HepG2 (cell line): ENCODE measurements around the gene LITAFD. TPM values are rescaled to one million over a fixed set of nuclear protein-coding genes. Genes with fewer than 3 reads are reported as not detected.
A peak's percentile ranks its signal among the peaks of the same experiment; 100 is the strongest.

ENCODE experiments used
- ATAC-seq: fragments of 200-7000 bp; cut with Tn5 transposase; 3 replicates; pipeline ENCODE4 v1.9.1; 2020; ENCODE audit warnings: mild to moderate bottlenecking, moderate library complexity
- BruUV-seq: library from RNA; stranded (reverse); fragments of 400-500 nt; replicated peaks from 2 replicates; lab custom pipeline; 2021; lab: Mats Ljungman, UMichigan
- CTCF ChIA-PET: fragments of 300-600 bp; formaldehyde crosslinking; extraction: SDS; loops from one replicate; lab custom pipeline; 2021; ENCODE audit warnings: low total read pairs, inconsistent platforms, low intra/inter-chr PET ratio; lab: Yijun Ruan, JAX
- POLR2A ChIA-PET: fragments of 350-600 bp; sonication (Branson Sonifier 250); formaldehyde crosslinking; loops from one replicate; lab custom pipeline; 2020; ENCODE audit warnings: antibody characterized with exemption, inconsistent platforms; lab: Yijun Ruan, JAX
- DNase-seq: peaks from one replicate; pipeline ENCODE4 v3.0.0-alpha.2; 2015; ENCODE audit warnings: low spot score
- FAIRE-seq: peaks from 3 replicates; lab custom pipeline; 2011; peaks lifted over from hg19 to GRCh38; lab: Jason Lieb, UNC
- H2AFZ ChIP-seq: one replicate; pipeline ENCODE4 v1.6.1; 2011; ENCODE audit warnings: low read length, inconsistent platforms
- H3K27ac ChIP-seq: fragments of 300-600 bp; 3 replicates; pipeline ENCODE4 v1.8.0; 2011; ENCODE audit warnings: mixed run types, mild to moderate bottlenecking, mixed read lengths, low read length, inconsistent platforms; ENCODE audit not compliant: insufficient read depth; ENCODE audit errors: extremely low read length
- H3K27me3 ChIP-seq, 2 experiments: fragments of 200-600 bp in 1 of 2; 2 replicates in 1 of 2; 3 replicates in 1 of 2; pipeline versions ENCODE4 v1.6.0 to v1.8.0; 2011; ENCODE audit warnings: low read length in 2 of 2, mild to moderate bottlenecking in 2 of 2, moderate library complexity in 2 of 2, inconsistent platforms in 1 of 2; ENCODE audit not compliant: insufficient read depth in 2 of 2, control insufficient read depth in 1 of 2
- H3K36me3 ChIP-seq, 2 experiments: fragments of 200-600 bp in 1 of 2; replicated peaks in 1 of 2; 2 replicates in 1 of 2; 3 replicates in 1 of 2; pipeline versions ENCODE4 v1.5.1 to v1.8.0; 2011; ENCODE audit warnings: low read length in 2 of 2, inconsistent platforms in 1 of 2; ENCODE audit not compliant: insufficient read depth in 2 of 2, control insufficient read depth in 1 of 2
- H3K4me1 ChIP-seq: 2 replicates; pipeline ENCODE4 v1.5.1; 2012; ENCODE audit warnings: low read length, inconsistent platforms; ENCODE audit not compliant: insufficient read depth
- H3K4me2 ChIP-seq: 2 replicates; pipeline ENCODE4 v1.6.0; 2011; ENCODE audit warnings: low read depth, low read length, inconsistent platforms
- H3K4me3 ChIP-seq, 3 experiments: fragments of 200-600 bp in 1 of 3; sonication (generic), shearing (Covaris generic) in 1 of 3; replicated peaks in 1 of 3; 2 replicates each; pipeline ENCODE4 v1.5.1; 2011 to 2016; ENCODE audit warnings: low read length in 3 of 3, inconsistent platforms in 2 of 3, low read depth in 2 of 3, mild to moderate bottlenecking in 2 of 3, control low read depth in 1 of 3, mixed read lengths in 1 of 3; ENCODE audit not compliant: insufficient read depth in 1 of 3
- H3K79me2 ChIP-seq: one replicate; pipeline ENCODE4 v1.6.1; 2011; ENCODE audit warnings: low read length, inconsistent platforms; ENCODE audit not compliant: insufficient read depth
- H3K9ac ChIP-seq: 2 replicates; pipeline ENCODE4 v1.6.0; 2011; ENCODE audit warnings: mild to moderate bottlenecking, low read depth, low read length, inconsistent platforms; ENCODE audit not compliant: insufficient read depth
- H3K9me3 ChIP-seq: 2 replicates; pipeline ENCODE4 v1.5.1; 2012; ENCODE audit warnings: mild to moderate bottlenecking, low read length
- H4K20me1 ChIP-seq: 2 replicates; pipeline ENCODE4 v1.6.0; 2011; ENCODE audit warnings: inconsistent platforms, mild to moderate bottlenecking, low read length, moderate library complexity; ENCODE audit not compliant: insufficient read depth
- E2F2 ChIP-seq: sonication (generic); formaldehyde crosslinking; IDR thresholded peaks from 2 replicates; pipeline ENCODE4 v1.4.0; 2020; ENCODE audit warnings: missing genetic modification reagents, borderline replicate concordance
- GABPB1 ChIP-seq: IDR thresholded peaks from 2 replicates; pipeline ENCODE4 v1.6.1; 2016; ENCODE audit warnings: mild to moderate bottlenecking, missing genetic modification reagents, moderate library complexity, missing compliant biosample characterization
- HIVEP1 ChIP-seq: sonication (generic); formaldehyde crosslinking; IDR thresholded peaks from 2 replicates; pipeline ENCODE4 v1.4.0; 2020; ENCODE audit warnings: mild to moderate bottlenecking, missing genetic modification reagents
- IKZF1 ChIP-seq: fragments of 450-650 bp; IDR thresholded peaks from 2 replicates; pipeline ENCODE4 v1.7.1; 2016
- IRF1 ChIP-seq: sonication (generic); formaldehyde crosslinking; IDR thresholded peaks from 2 replicates; pipeline ENCODE4 v1.4.0; 2020; ENCODE audit warnings: low read depth, mild to moderate bottlenecking, missing genetic modification reagents
- PHF20 ChIP-seq: sonication (generic); formaldehyde crosslinking; IDR thresholded peaks from 2 replicates; pipeline ENCODE4 v1.5.0; 2020; ENCODE audit warnings: mild to moderate bottlenecking, missing genetic modification reagents
- POLR2AphosphoS2 ChIP-seq: IDR thresholded peaks from 2 replicates; pipeline ENCODE4 v1.6.1; 2011; ENCODE audit warnings: low read depth, low read length, improper control_type of control experiment
- SMC3 ChIP-seq: IDR thresholded peaks from 2 replicates; pipeline ENCODE4 v1.6.1; 2011; ENCODE audit warnings: low read length, improper control_type of control experiment
- SRY ChIP-seq: sonication (generic); formaldehyde crosslinking; IDR thresholded peaks from 2 replicates; pipeline ENCODE4 v1.8.0; 2022; ENCODE audit warnings: mild to moderate bottlenecking, missing genetic modification reagents
- XBP1 ChIP-seq: sonication (generic); formaldehyde crosslinking; IDR thresholded peaks from 2 replicates; pipeline ENCODE4 v1.5.0; 2020; ENCODE audit warnings: missing genetic modification reagents
- YEATS4 ChIP-seq: sonication (generic); formaldehyde crosslinking; IDR thresholded peaks from 2 replicates; pipeline ENCODE4 v1.4.0; 2020; ENCODE audit warnings: missing genetic modification reagents, borderline replicate concordance
- ZHX1 ChIP-seq: sonication (generic); formaldehyde crosslinking; IDR thresholded peaks from 2 replicates; pipeline ENCODE4 v1.8.1; 2022; ENCODE audit warnings: low read depth, mild to moderate bottlenecking, missing genetic modification reagents
- ZNF121 ChIP-seq: sonication (generic); formaldehyde crosslinking; IDR thresholded peaks from 2 replicates; pipeline ENCODE4 v1.5.0; 2020; ENCODE audit warnings: mild to moderate bottlenecking, missing genetic modification reagents
- ZNF3 ChIP-seq: IDR thresholded peaks from 2 replicates; pipeline ENCODE4 v1.7.0; 2017; ENCODE audit warnings: inconsistent platforms
- ZNF343 ChIP-seq: sonication (generic); formaldehyde crosslinking; IDR thresholded peaks from 2 replicates; pipeline ENCODE4 v1.4.0; 2020; ENCODE audit warnings: mild to moderate bottlenecking, missing genetic modification reagents
- ZNF501 ChIP-seq: sonication (generic); formaldehyde crosslinking; IDR thresholded peaks from 2 replicates; pipeline ENCODE4 v1.5.1; 2020; ENCODE audit warnings: mild to moderate bottlenecking, moderate library complexity, missing genetic modification reagents
- WGBS: methylation state at CpG from one replicate; pipeline ENCODE4 v1.1.6; 2017; ENCODE audit warnings: low lambda C conversion rate; 5-methylcytosine and 5-hydroxymethylcytosine counted together
- in situ Hi-C: cut with HindIII; loops from 2 replicates; pipeline ENCODE4 v1.10.0; 2017; ENCODE audit warnings: low pct_unique_long_range_greater_than_20kb; ENCODE audit not compliant: extremely low pct_ligation_motif_present
- intact Hi-C: fragments of 100-400 bp; cut with micrococcal nuclease; formaldehyde crosslinking; loops from one replicate; pipeline ENCODE4 v1.10.0; 2022; ENCODE audit not compliant: unreplicated experiment
- polyA plus RNA-seq, 8 experiments: library from polyadenylated mRNA; depleted of rRNA in 3 of 8; stranded (reverse) in 7 of 8; unstranded in 1 of 8; fragments of >200 nt; fragmentation: Illumina TruSeq in 4 of 8; extraction: Trizol in 4 of 8; gene quantifications; 2 replicates each; pipeline versions ENCODE4 v1.2.1 to v1.2.3, GENCODE V29; 2011 to 2016; ENCODE audit warnings: low read depth in 4 of 8, missing spikeins in 1 of 8, mixed read lengths in 1 of 8; ENCODE audit not compliant: insufficient read depth in 1 of 8
- total RNA-seq, 5 experiments: library from RNA; depleted of rRNA; stranded (reverse); fragments of >200 nt; fragmentation: Illumina TruSeq; extraction: Trizol; gene quantifications; 2 replicates each; pipeline ENCODE4 v1.2.3, GENCODE V29; 2016; ENCODE audit warnings: low read depth in 1 of 5
- TF ChIP-seq, protein P1 (sequence below): sonication (generic); formaldehyde crosslinking; IDR thresholded peaks from 2 replicates; pipeline ENCODE4 v1.4.0; 2020; ENCODE audit warnings: missing genetic modification reagents

LITAFD gene
- total and polyA plus RNA-seq, 2 of the 13 experiments (the other 11 are each of a cell fraction or from before 2014, with no cell fraction given): not detected

DNA sequence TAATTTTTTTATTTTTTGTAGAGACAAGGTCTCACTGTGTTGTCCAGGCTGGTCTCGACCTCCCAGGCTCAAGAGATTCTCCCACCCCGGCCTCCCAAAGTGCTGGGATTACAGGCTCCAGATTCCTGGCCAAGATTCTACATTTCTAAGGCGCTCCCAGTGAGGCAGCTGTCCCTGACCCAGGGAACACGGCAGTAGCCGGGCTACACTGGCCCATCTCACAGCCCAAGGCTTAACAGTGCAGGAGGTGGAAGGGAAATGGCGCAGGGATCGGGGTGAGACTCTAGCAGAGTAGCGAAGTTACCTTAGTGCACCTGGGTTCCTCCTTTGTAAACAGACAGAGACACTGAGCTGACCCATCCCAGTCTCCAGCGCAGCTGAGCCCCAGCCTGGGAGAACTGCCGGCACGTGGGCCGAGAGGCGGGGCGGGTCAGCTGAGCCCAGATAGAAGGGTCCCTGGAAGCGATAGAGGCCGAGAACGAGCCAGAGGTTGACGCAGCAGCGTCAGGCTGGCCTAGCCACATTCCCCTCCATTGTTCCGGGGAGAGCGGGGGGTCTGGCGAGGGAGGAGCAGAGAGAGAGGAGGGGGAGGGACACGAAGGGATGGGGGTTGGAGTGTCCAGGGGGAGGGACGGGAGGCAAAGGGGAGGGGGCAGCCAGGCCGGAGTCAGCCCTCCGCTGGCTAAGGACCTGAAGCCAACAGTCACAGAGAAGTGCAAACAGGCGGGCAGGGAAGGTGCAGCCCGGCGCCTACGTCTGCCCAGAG, 15.8 kb upstream of the LITAFD start (continued):
- no peak for TF ChIP-seq IKZF1
- no peak for TF ChIP-seq PHF20
- TF ChIP-seq ZNF501 (CRISPR knock-in tag): no peak; the same call in 1 of the 2 replicates
- 0 out of 2 replicates have a peak, but pooled peaks have one; percentile 85 for TF ChIP-seq POLR2AphosphoS2
- no peak for TF ChIP-seq XBP1 (CRISPR knock-in tag)
- peak; percentile 67 for TF ChIP-seq GABPB1 (CRISPR knock-in tag)
- TF ChIP-seq SRY (CRISPR knock-in tag): peak; percentile 77; the same call in 1 of the 2 replicates
- TF ChIP-seq HIVEP1 (CRISPR knock-in tag): peak; percentile 34; the same call in 1 of the 2 replicates
- TF ChIP-seq ZNF3 (CRISPR knock-in tag): no peak
- TF ChIP-seq IRF1 (CRISPR knock-in tag): no peak
- TF ChIP-seq SMC3: no peak
- peak; percentile 98 for TF ChIP-seq ZNF121

- Histone ChIP-seq H3K27ac (peak overlapping the region; percentile 95), H3K4me1 (peaks cover 75% of the 10 kb centered on the region), H2AFZ (no peak overlapping the region), H3K9ac (peak overlapping the region; percentile 86), H3K9me3 (no peaks in the 10 kb centered on the region), H3K27me3 (no peaks in the 10 kb centered on the region; a peak in 1 of 5 replicates), H3K4me3 (peak overlapping the region; percentile 82 to 97 (median 87)), H3K36me3 (no peaks in the 10 kb centered on the region), H3K79me2 (peaks cover 64% of the 10 kb centered on the region), H3K4me2 (peak overlapping the region; percentile 91), H4K20me1 (peaks cover 37% of the 10 kb centered on the region; the same call in 1 of the 2 replicates)
- in situ Hi-C loops: no loop called here
- FAIRE-seq (no peak), ATAC-seq (no peak), DNase-seq (no peak)
- no TSS peak for BruUV-seq
- 1% methylated on average over 9 of the region's 16 CpGs for WGBS
- ChIA-PET POLR2A (interaction anchor here (0.7 to 10.4 kb wide), 4 partner anchors 14 to 224 kb away, joined by 4 to 235 read pairs (median 56); partner anchors contain the start of genes HAPSTR1 and LITAFD), CTCF (no interaction called here)
- intact Hi-C loops: loop anchor here (2.0 to 5.0 kb wide), 2 partner anchors 16 to 225 kb away; partner anchors contain the start of gene HAPSTR1
- TF ChIP-seq ZNF343 (peak; percentile 22; the same call in 1 of the 2 replicates), E2F2 (CRISPR knock-in tag) (0 out of 2 replicates have a peak, but pooled peaks have one; percentile 27), YEATS4 (CRISPR knock-in tag) (peak; percentile 30; the same call in 1 of the 2 replicates), ZHX1 (CRISPR knock-in tag) (0 out of 2 replicates have a peak, but pooled peaks have one; percentile 28)
- TF ChIP-seq, protein P1, sequence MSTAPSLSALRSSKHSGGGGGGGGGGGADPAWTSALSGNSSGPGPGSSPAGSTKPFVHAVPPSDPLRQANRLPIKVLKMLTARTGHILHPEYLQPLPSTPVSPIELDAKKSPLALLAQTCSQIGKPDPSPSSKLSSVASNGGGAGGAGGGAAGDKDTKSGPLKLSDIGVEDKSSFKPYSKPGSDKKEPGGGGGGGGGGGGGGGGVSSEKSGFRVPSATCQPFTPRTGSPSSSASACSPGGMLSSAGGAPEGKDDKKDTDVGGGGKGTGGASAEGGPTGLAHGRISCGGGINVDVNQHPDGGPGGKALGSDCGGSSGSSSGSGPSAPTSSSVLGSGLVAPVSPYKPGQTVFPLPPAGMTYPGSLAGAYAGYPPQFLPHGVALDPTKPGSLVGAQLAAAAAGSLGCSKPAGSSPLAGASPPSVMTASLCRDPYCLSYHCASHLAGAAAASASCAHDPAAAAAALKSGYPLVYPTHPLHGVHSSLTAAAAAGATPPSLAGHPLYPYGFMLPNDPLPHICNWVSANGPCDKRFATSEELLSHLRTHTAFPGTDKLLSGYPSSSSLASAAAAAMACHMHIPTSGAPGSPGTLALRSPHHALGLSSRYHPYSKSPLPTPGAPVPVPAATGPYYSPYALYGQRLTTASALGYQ (CRISPR knock-in tag): no peak
Observed at GRCh38 chr16:8866884-8867215, 15.3 kb upstream of the LITAFD start.
